22Rv1 (cell line): ENCODE data around the gene AFG3L2.

Experiments
- H3K27ac ChIP-seq: fragments of 450-650 bp; 2 replicates; pipeline ENCODE4 v1.5.1; 2017
- ZFX ChIP-seq: fragments of 450-650 bp; IDR thresholded peaks from 2 replicates; pipeline ENCODE4 v1.6.1; 2017; ENCODE audit warnings: antibody characterized with exemption, borderline replicate concordance
- TF ChIP-seq, protein P1 (sequence below): fragments of 450-650 bp; IDR thresholded peaks from 2 replicates; pipeline ENCODE4 v1.5.1; 2017; ENCODE audit warnings: mild to moderate bottlenecking

AFG3L2 gene

DNA sequence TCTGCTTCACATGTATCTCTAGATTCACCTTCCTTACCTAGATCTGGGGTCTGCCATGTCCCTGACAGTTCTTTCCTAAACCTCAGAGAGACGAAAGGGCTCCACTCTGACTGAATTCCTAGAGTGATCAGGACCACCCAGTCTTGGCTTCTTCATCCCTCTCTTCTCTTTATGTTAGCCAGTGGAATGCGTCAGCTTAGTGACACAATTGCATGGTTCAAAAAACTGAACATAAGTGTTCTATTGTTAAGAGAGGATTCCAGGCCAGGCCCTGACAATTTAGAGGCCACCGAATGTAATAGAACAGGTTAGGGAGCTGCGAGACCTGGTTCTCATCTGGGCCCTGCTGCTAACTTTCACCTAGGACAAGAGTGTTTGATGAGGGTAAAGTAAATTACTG lies 40.7 kb upstream of the AFG3L2 start:
- no peak overlapping the region for H3K27ac ChIP-seq
- no peak for TF ChIP-seq ZFX
- TF ChIP-seq, protein P1, sequence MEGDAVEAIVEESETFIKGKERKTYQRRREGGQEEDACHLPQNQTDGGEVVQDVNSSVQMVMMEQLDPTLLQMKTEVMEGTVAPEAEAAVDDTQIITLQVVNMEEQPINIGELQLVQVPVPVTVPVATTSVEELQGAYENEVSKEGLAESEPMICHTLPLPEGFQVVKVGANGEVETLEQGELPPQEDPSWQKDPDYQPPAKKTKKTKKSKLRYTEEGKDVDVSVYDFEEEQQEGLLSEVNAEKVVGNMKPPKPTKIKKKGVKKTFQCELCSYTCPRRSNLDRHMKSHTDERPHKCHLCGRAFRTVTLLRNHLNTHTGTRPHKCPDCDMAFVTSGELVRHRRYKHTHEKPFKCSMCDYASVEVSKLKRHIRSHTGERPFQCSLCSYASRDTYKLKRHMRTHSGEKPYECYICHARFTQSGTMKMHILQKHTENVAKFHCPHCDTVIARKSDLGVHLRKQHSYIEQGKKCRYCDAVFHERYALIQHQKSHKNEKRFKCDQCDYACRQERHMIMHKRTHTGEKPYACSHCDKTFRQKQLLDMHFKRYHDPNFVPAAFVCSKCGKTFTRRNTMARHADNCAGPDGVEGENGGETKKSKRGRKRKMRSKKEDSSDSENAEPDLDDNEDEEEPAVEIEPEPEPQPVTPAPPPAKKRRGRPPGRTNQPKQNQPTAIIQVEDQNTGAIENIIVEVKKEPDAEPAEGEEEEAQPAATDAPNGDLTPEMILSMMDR = no peak

DNA sequence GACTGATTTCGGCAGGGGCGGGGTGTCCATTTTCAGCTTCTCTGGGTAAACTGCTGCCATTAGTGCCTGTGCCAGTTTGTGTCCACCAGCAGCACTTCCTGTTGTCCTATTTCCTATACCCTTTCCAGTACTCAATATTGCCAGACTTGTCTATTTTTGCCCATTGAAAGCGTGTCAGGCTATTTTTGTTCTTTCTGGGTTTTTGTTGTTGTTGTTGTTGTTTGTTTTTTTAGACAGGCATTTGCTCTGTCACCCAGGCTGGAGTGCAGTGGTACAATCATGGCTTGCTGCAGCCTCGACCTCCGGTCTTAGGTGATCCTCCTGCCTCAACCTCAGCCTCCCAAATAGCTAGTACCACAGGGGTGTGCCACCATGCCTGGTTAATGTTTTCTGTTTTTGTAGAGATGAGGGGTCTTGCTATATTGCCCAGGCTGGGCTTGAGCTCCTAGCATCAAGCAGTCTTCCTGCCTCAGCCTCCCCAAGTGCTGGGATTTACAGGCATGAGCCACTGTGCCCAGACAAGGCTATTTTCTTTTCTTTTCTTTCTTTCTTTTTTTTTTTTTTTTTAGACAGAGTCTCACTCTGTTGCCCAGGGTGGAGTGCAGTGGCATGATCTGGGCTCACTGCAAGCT lies 39.2 kb upstream of the AFG3L2 start:
- no peak overlapping the region for H3K27ac ChIP-seq
- TF ChIP-seq, protein P1 = no peak
- TF ChIP-seq ZFX = no peak

DNA sequence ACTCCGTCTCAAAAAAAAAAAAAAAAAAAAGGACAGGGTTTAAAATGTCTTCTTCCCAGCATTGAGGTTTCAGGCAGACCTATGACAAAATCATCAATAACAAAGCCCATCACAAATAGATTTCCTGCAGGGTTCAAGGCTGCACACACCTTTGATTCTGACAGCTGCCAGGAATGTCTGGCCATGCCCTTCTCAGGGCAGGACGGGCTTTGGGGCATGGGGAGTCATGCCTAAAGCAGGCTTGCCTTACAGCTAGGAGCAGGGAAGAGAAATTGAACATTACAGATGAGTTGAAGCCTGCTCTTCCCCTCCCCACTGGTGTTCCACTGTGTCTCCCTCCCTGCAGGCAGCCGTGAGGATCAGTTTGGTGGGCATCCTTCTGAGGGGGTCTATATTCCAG lies 34.4 kb upstream of the AFG3L2 start:
- TF ChIP-seq, protein P1 = no peak
- no peak for TF ChIP-seq ZFX
- H3K27ac ChIP-seq = no peak overlapping the region

DNA sequence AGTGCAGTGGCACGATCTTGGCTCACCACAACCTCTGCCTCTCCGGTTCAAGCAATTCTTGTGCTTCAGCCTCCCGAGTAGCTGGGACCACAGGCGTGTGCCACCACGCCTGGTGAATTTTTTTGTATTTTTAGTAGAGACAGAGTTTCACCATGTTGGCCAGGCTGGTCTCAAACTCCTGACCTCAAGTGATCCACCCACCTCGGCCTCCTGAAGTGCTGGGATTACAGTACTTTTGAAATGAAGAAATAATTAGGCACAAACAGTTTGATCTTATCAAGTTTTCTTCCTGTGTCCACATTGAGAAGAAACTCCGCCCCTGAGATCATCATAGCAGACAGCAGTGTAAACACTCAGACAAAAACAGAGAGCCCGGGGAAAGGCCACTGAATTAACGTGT lies 33.7 kb upstream of the AFG3L2 start:
- H3K27ac ChIP-seq = peak overlapping the region; percentile 20; the same call in 1 of the 2 replicates

DNA sequence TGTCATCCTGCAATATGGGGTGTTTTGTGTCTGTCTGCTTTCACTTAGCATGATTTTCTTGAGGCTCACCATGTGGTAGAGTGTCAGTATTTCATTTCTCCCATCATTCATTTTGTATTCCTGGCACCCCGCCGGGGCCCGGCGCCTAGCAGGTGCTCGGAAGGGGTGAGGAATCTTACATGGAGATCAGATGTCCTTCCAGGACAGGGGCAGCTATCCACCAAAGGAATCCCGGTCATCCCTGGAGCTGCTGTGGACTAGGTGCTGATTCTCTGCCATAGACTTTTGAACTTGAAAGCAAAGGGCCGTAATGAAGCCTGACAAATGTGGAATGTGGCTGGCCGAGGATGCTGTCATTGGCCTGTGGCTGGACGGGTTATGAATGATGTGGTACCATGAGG lies 33.1 kb upstream of the AFG3L2 start:
- no peak overlapping the region for H3K27ac ChIP-seq
- TF ChIP-seq ZFX = no peak
- TF ChIP-seq, protein P1 = no peak

DNA sequence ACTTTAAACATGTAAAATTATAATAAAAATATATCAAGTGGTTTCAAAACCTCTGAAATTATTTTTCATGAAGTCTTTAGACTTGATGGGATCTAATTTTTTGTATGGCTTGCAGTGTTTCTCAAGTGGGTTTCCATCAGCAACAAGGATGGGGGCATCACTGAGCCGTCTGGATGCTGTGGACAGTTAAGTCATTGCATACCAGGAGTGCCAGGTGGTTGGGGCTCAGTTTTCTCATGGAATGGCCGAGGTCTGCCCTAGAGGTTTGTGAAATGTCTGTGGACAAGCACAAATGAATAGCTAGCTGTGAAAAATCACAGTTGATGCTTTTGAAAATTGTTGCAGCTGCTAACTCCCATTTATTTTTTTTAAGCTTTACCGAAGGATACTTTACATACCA lies 32.4 kb upstream of the AFG3L2 start:
- no peak for TF ChIP-seq ZFX
- TF ChIP-seq, protein P1 = no peak
- no peak overlapping the region for H3K27ac ChIP-seq

DNA sequence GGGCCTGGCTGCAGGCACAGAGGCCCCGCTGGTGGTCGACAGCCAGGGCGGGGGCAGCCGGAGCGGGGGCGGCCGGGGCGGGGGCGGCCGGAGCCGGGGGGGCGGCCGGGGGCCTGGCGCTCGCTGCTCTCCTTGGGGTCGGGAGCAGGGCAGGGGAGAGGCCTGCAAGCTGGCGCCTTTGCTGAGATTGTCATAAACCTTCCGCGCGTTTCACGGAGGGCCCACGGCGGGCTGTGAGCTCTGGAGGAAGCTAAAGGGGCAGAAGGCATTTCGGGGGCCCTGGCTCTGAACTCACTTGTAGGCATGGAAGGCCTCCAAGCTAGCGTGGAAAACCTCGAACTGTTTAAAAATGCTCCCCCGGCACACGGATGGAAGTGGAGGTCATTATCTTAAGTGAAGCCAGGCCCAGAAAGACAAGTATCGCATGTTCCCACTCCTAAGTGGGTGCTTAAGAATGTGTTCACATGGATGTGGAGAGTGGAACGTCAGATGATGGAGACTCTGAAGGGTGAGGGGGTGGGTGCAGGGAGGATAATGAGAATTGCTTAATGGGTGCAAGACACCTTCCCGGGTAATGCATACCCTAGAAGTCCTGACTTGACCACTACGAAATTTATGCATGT lies 31.3 kb upstream of the AFG3L2 start:
- TF ChIP-seq, protein P1 = no peak
- TF ChIP-seq ZFX = no peak
- peak overlapping the region; percentile 72 for H3K27ac ChIP-seq
